PC-3 (cell line): Measurements from ENCODE around the gene CTTN. TPM values are rescaled to one million over a fixed set of nuclear protein-coding genes. Genes with fewer than 3 reads are reported as not detected.

Experiments
- ATAC-seq: fragments of 200-7000 bp; cut with Tn5 transposase; 2 replicates; pipeline ENCODE4 v1.9.1; 2020; ENCODE audit warnings: mild to moderate bottlenecking, moderate library complexity
- BruUV-seq: library from RNA; stranded (reverse); fragments of 400-500 nt; replicated peaks from 2 replicates; lab custom pipeline; 2021; lab: Mats Ljungman, UMichigan
- CTCF ChIA-PET: fragments of 300-600 bp; sonication (Branson Sonifier 250); formaldehyde crosslinking; loops from one replicate; lab custom pipeline; 2022; ENCODE audit warnings: antibody characterized with exemption; lab: Charles Lee
- POLR2A ChIA-PET: fragments of 300-600 bp; sonication (Branson Sonifier 250); formaldehyde crosslinking; loops from one replicate; lab custom pipeline; 2022; ENCODE audit warnings: antibody characterized with exemption; ENCODE audit not compliant: unreplicated experiment; lab: Charles Lee
- DNase-seq: peaks from one replicate; pipeline ENCODE4 v3.0.0-alpha.2; 2015
- H2AFZ ChIP-seq: fragments of 300-600 bp; sonication (generic); 2 replicates; pipeline ENCODE4 v1.6.0; 2016; ENCODE audit warnings: antibody characterized with exemption, low read length
- H3F3A ChIP-seq: fragments of 300-600 bp; sonication (generic); one replicate; pipeline ENCODE4 v1.6.0; 2017; ENCODE audit warnings: antibody characterized with exemption, low read length, control low read depth, mild to moderate bottlenecking; ENCODE audit not compliant: unreplicated experiment
- H3K27ac ChIP-seq: fragments of 300-600 bp; sonication (generic); 2 replicates; pipeline ENCODE4 v1.5.1; 2016; ENCODE audit warnings: mild to moderate bottlenecking, low read length
- H3K27me3 ChIP-seq: fragments of 300-600 bp; sonication (generic); 2 replicates; pipeline ENCODE4 v1.6.1; 2016; ENCODE audit warnings: low read length, mixed read lengths
- H3K36me3 ChIP-seq: fragments of 300-600 bp; sonication (generic); 2 replicates; pipeline ENCODE4 v1.6.1; 2016; ENCODE audit warnings: low read depth, mixed run types, low read length, mixed read lengths
- H3K4me1 ChIP-seq: fragments of 300-600 bp; sonication (generic); 2 replicates; pipeline ENCODE4 v1.5.1; 2016; ENCODE audit warnings: low read length; ENCODE audit not compliant: insufficient read depth
- H3K4me2 ChIP-seq: fragments of 300-600 bp; sonication (generic); 2 replicates; pipeline ENCODE4 v1.6.0; 2016; ENCODE audit warnings: low read length
- H3K4me3 ChIP-seq: fragments of 300-600 bp; sonication (generic); 2 replicates; pipeline ENCODE4 v1.5.1; 2016; ENCODE audit warnings: mild to moderate bottlenecking, low read length, mixed read lengths
- H3K79me2 ChIP-seq: fragments of 300-600 bp; sonication (generic); 2 replicates; pipeline ENCODE4 v1.6.1; 2017; ENCODE audit warnings: low read length, mixed read lengths
- H3K9ac ChIP-seq: fragments of 300-600 bp; sonication (generic); 2 replicates; pipeline ENCODE4 v1.6.0; 2016; ENCODE audit warnings: mild to moderate bottlenecking, low read length
- H3K9me2 ChIP-seq: fragments of 300-600 bp; sonication (generic); replicated peaks from 2 replicates; pipeline ENCODE4 v1.6.1; 2016; ENCODE audit warnings: mixed run types, low read length, mixed read lengths
- H3K9me3 ChIP-seq: fragments of 300-600 bp; sonication (generic); 2 replicates; pipeline ENCODE4 v1.6.1; 2016; ENCODE audit warnings: low read length, mixed read lengths
- H4K20me1 ChIP-seq: fragments of 300-600 bp; sonication (generic); 2 replicates; pipeline ENCODE4 v1.6.1; 2016; ENCODE audit warnings: low read length, mixed read lengths
- CTCF ChIP-seq: fragments of 300-600 bp; sonication (generic); conservative IDR thresholded peaks from 2 replicates; pipeline ENCODE4 v1.5.1; 2017; ENCODE audit warnings: antibody characterized with exemption, low read depth, mild to moderate bottlenecking, low read length
- EZH2 ChIP-seq: fragments of 300-600 bp; sonication (generic); IDR thresholded peaks from one replicate; pipeline ENCODE4 v1.6.1; 2017; ENCODE audit warnings: antibody characterized with exemption, mild to moderate bottlenecking, low read length; ENCODE audit not compliant: unreplicated experiment
- EZH2phosphoT487 ChIP-seq: fragments of 300-600 bp; sonication (generic); IDR thresholded peaks from 2 replicates; pipeline ENCODE4 v1.6.1; 2018; ENCODE audit warnings: mild to moderate bottlenecking, antibody characterized with exemption, low read length, borderline replicate concordance
- intact Hi-C: fragments of 100-400 bp; cut with micrococcal nuclease; formaldehyde crosslinking; loops from 2 replicates; pipeline ENCODE4 v1.9.0; 2023
- total RNA-seq: library from RNA; depleted of rRNA; stranded (reverse); fragments of >200 nt; gene quantifications from 2 replicates; pipeline ENCODE4 v1.2.3, GENCODE V29; 2014

Gene CTTN
- total RNA-seq, 1 experiment from 2014 or later, result 244 TPM

GRCh38 chr11:70431611-70432010 lies 33.3 kb downstream of the CTTN start:
- no peak overlapping the region for H3K27ac ChIP-seq
- H3K9ac ChIP-seq, result no peak overlapping the region
- no peaks in the 10 kb centered on the region for H3K79me2 ChIP-seq
- H3K9me3 ChIP-seq, result no peaks in the 10 kb centered on the region
- TF ChIP-seq EZH2, result no peak
- no peak for TF ChIP-seq EZH2phosphoT487
- TF ChIP-seq CTCF, result no peak
- no peaks in the 10 kb centered on the region for H3K4me1 ChIP-seq
- ATAC-seq (no peak), DNase-seq (no peak)
- H3F3A ChIP-seq, result no peaks in the 10 kb centered on the region
- H4K20me1 ChIP-seq, result 0 out of 2 replicates have a peak, but pooled peaks cover 4% of the 10 kb centered on the region
- H3K27me3 ChIP-seq, result no peaks in the 10 kb centered on the region
- intact Hi-C loops, result no loop called here
- no peak overlapping the region for H3K4me3 ChIP-seq
- no peaks in the 10 kb centered on the region for H3K9me2 ChIP-seq
- H2AFZ ChIP-seq, result no peak overlapping the region
- H3K4me2 ChIP-seq, result no peak overlapping the region
- peaks cover 86% of the 10 kb centered on the region for H3K36me3 ChIP-seq
- POLR2A ChIA-PET, result no interaction called here
- BruUV-seq, result no TSS peak
- CTCF ChIA-PET, result no interaction called here

DNA sequence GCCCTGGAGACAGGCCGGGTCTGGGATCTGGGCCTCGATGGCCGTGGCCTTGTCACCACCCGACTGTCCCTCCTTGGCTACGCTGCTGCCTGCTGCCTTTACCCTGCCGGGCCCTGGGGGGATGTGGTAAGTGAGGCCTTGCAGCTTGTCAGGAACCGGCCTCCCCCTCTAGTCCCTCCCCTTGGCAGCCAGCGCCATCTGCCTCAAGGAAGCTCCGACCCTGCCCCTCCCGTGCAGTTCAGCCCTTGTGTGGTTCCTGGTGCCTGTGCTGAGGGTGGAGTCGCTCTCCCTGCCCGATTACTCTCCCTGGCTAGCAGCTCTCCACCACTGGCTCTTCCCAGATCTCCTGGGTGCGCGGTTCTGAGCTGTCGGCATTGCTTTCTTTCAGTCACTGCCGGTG lies 33.7 kb downstream of the CTTN start:
- ATAC-seq, result no peak

More for the DNA sequence above, 33.7 kb downstream of the CTTN start:
- Histone ChIP-seq H3K79me2 (no peaks in the 10 kb centered on the region), H3K9ac (no peak overlapping the region), H3K4me1 (no peaks in the 10 kb centered on the region), H3K4me3 (no peak overlapping the region), H2AFZ (no peak overlapping the region), H4K20me1 (0 out of 2 replicates have a peak, but pooled peaks cover 4% of the 10 kb centered on the region), H3K27ac (no peak overlapping the region), H3K4me2 (no peak overlapping the region), H3K9me2 (no peaks in the 10 kb centered on the region), H3K9me3 (no peaks in the 10 kb centered on the region), H3K36me3 (peaks cover 86% of the 10 kb centered on the region), H3F3A (no peaks in the 10 kb centered on the region), H3K27me3 (no peaks in the 10 kb centered on the region)
- CTCF ChIA-PET, result no interaction called here
- POLR2A ChIA-PET, result no interaction called here
- intact Hi-C loops, result no loop called here
- DNase-seq, result no peak
- TF ChIP-seq CTCF (no peak), EZH2 (no peak), EZH2phosphoT487 (no peak)
- no TSS peak for BruUV-seq
